ENCODE results near the gene AMBRA1. TPM values are rescaled to one million over a fixed set of nuclear protein-coding genes. Genes with fewer than 3 reads are reported as not detected.
A peak's percentile ranks its signal among the peaks of the same experiment; 100 is the strongest.

Gene AMBRA1
- polyA plus RNA-seq, 2 of the 4 experiments (the other 2 are of a cell fraction) = 11.5 to 13.4 TPM

- CTCF ChIA-PET = interaction anchor here (0.6 to 19.6 kb wide), 21 partner anchors 9 to 601 kb away, joined by 3 to 325 read pairs (median 3); partner anchors contain the start of genes CHRM4 and DGKZ
- WGBS (ENCODE audit: missing lambda C conversion rate) = 43% methylated on average over 25 of the region's 32 CpGs
These were observed 226.4 kb downstream of the AMBRA1 start for GRCh38 chr11:46367244-46367915.

GRCh38 chr11:46366661-46367161 is 227.1 kb downstream of the AMBRA1 start:
- Histone ChIP-seq H3K4me1 (peaks cover 10% of the 10 kb centered on the region), H3K27ac (no peak overlapping the region), H3K4me2 (no peak overlapping the region), H3K4me3 (no peak overlapping the region), H3K9me3 (no peaks in the 10 kb centered on the region)
- DNase-seq (ENCODE audit: low read depth in 1 of 2, low spot score in 1 of 2) = no peak
- CTCF ChIA-PET = interaction anchor here (0.6 to 19.6 kb wide), 8 partner anchors 9 to 126 kb away, joined by 3 to 325 read pairs (median 4); partner anchors contain the start of genes CHRM4 and DGKZ
- TF ChIP-seq FOSB (CRISPR knock-in tag; IDR thresholded peaks at IDR 0.05) = no peak
- no peak for TF ChIP-seq NFE2L2 (conservative IDR thresholded peaks at IDR 0.05; ENCODE audit: low read length)
- TF ChIP-seq CHD2 (IDR thresholded peaks at IDR 0.05; ENCODE audit: low read length, partially characterized antibody) = no peak
- TF ChIP-seq CBX2 (IDR thresholded peaks at IDR 0.05; ENCODE audit: borderline replicate concordance, low read depth) = no peak
- TF ChIP-seq FOSL2 (IDR thresholded peaks at IDR 0.05) = no peak
- no peak for TF ChIP-seq FOSL2 (CRISPR knock-in tag; IDR thresholded peaks at IDR 0.05)
- no peak for TF ChIP-seq EHMT2 (IDR thresholded peaks at IDR 0.05; ENCODE audit: low read depth)
- TF ChIP-seq E2F6 (IDR thresholded peaks at IDR 0.05; ENCODE audit: borderline replicate concordance, low read depth) = no peak
- TF ChIP-seq RFX5 (IDR thresholded peaks at IDR 0.05) = no peak
- no peak for TF ChIP-seq MAFK (IDR thresholded peaks at IDR 0.05; ENCODE audit: partially characterized antibody)
- TF ChIP-seq ZFP36 (IDR thresholded peaks at IDR 0.05; ENCODE audit: borderline replicate concordance, partially characterized antibody) = no peak
- TF ChIP-seq FOXS1 (CRISPR knock-in tag; IDR thresholded peaks at IDR 0.05) = no peak
- TF ChIP-seq KDM5A (IDR thresholded peaks at IDR 0.05) = no peak
- no peak for TF ChIP-seq PBX3 (IDR thresholded peaks at IDR 0.05)
- TF ChIP-seq CBX8 (IDR thresholded peaks at IDR 0.05) = no peak
- no peak for TF ChIP-seq HOXB5 (CRISPR knock-in tag; IDR thresholded peaks at IDR 0.05)
- TF ChIP-seq JUN (IDR thresholded peaks at IDR 0.05) = no peak
- TF ChIP-seq ZNF302 (CRISPR knock-in tag; IDR thresholded peaks at IDR 0.05) = no peak
- no peak for TF ChIP-seq EHF (CRISPR knock-in tag; IDR thresholded peaks at IDR 0.05)
- no peak for TF ChIP-seq NPAS2 (CRISPR knock-in tag; IDR thresholded peaks at IDR 0.05; ENCODE audit: borderline replicate concordance)
- TF ChIP-seq USF2 (IDR thresholded peaks at IDR 0.05) = no peak
- ATAC-seq = peak in 1 of 2 experiments; percentile 15; a peak in 2 of 6 replicates
- WGBS (ENCODE audit: missing lambda C conversion rate) = 89% methylated on average over 9 of the region's 31 CpGs
- POLR2A ChIA-PET = no interaction called here
- no peak for FAIRE-seq

More at GRCh38 chr11:46367244-46367915, 226.4 kb downstream of the AMBRA1 start:
- no peak overlapping the region for H3K4me2 ChIP-seq
- no peak for FAIRE-seq
- peak; percentile 59 to 83 for ATAC-seq
- H3K4me1 ChIP-seq = peaks cover 10% of the 10 kb centered on the region
- 0 out of 6 replicates have a peak overlapping the region, but pooled peaks of 1 of the 2 experiments have one; percentile 30 for H3K27ac ChIP-seq
- POLR2A ChIA-PET = no interaction called here
- H3K9me3 ChIP-seq = no peaks in the 10 kb centered on the region
- no peak overlapping the region for H3K4me3 ChIP-seq
- DNase-seq (ENCODE audit: low read depth in 1 of 2, low spot score in 1 of 2) = peak in 1 of 2 experiments; percentile 46
- TF ChIP-seq SMC3 (IDR thresholded peaks at IDR 0.05) = peak; percentile 54; the same call in 2 of the 3 replicates
- TF ChIP-seq CTCF (IDR thresholded peaks at IDR 0.05) = peak; percentile 71
- TF ChIP-seq RAD21 (conservative IDR thresholded peaks at IDR 0.05 in 1 of 2, IDR thresholded peaks at IDR 0.05 in 1 of 2) = peak; percentile 57 to 61; a peak in 4 of 5 replicates
- no peak for TF ChIP-seq NFE2L2 (conservative IDR thresholded peaks at IDR 0.05; ENCODE audit: low read length)
- TF ChIP-seq TFCP2L1 (CRISPR knock-in tag; IDR thresholded peaks at IDR 0.05) = no peak

All from A549 (cell line).